H1 (cell line): ENCODE measurements around the gene SLC35B1. TPM values are rescaled to one million over a fixed set of nuclear protein-coding genes. Genes with fewer than 3 reads are reported as not detected.

Experiments used
- BCL11A ChIP-seq, 2 experiments: IDR thresholded peaks; one replicate each; pipeline ENCODE4 v1.6.1; 2011; ENCODE audit warnings: low read depth in 2 of 2, low read length in 2 of 2, mild to moderate bottlenecking in 2 of 2
- BRCA1 ChIP-seq: IDR thresholded peaks from 2 replicates; pipeline ENCODE4 v1.6.1; 2012; ENCODE audit warnings: low read depth, low read length, improper control_type of control experiment
- CBX5 ChIP-seq: fragments of 300-800, 300-1000 bp; sonication (generic); IDR thresholded peaks from 2 replicates; pipeline ENCODE4 v1.7.1; 2016; ENCODE audit warnings: antibody characterized with exemption, low read length, low read depth
- CTBP2 ChIP-seq: IDR thresholded peaks from 2 replicates; pipeline ENCODE4 v1.7.0; 2011; ENCODE audit warnings: borderline replicate concordance, mild to moderate bottlenecking, moderate library complexity, mixed read lengths, low read length; ENCODE audit not compliant: insufficient read depth, insufficient read length
- GTF2F1 ChIP-seq: IDR thresholded peaks from 2 replicates; pipeline ENCODE4 v1.6.1; 2012; ENCODE audit warnings: low read depth, low read length, improper control_type of control experiment, borderline replicate concordance
- HDAC2 ChIP-seq, 2 experiments: fragments of 300-600 bp in 1 of 2; sonication (generic) in 1 of 2; IDR thresholded peaks; 2 replicates each; pipeline ENCODE4 v1.6.1; 2011 to 2012; ENCODE audit warnings: low read depth in 2 of 2, low read length in 2 of 2, mild to moderate bottlenecking in 2 of 2, moderate library complexity in 2 of 2, borderline replicate concordance in 1 of 2, inconsistent platforms in 1 of 2
- KDM1A ChIP-seq: fragments of 200-600, 300-600 bp; sonication (generic); IDR thresholded peaks from 2 replicates; pipeline ENCODE4 v1.7.1; 2016; ENCODE audit warnings: mild to moderate bottlenecking, low read length, borderline replicate concordance
- KDM4A ChIP-seq: IDR thresholded peaks from one replicate; pipeline ENCODE4 v1.7.1; 2012; ENCODE audit warnings: low read depth, mild to moderate bottlenecking, moderate library complexity, low read length, inconsistent platforms; ENCODE audit not compliant: severe bottlenecking
- MAFK ChIP-seq: IDR thresholded peaks from 2 replicates; pipeline ENCODE4 v1.6.1; 2012; ENCODE audit warnings: low read depth, mild to moderate bottlenecking, improper control_type of control experiment, low read length
- NRF1 ChIP-seq: IDR thresholded peaks from 2 replicates; pipeline ENCODE4 v1.6.1; 2011; ENCODE audit warnings: mild to moderate bottlenecking, low read depth, low read length, improper control_type of control experiment
- POLR2A ChIP-seq, 2 experiments: IDR thresholded peaks; 1 replicate in 1 of 2; 2 replicates in 1 of 2; pipeline ENCODE4 v1.6.1; 2011; ENCODE audit warnings: low read depth in 2 of 2, low read length in 2 of 2, mild to moderate bottlenecking in 2 of 2; ENCODE audit errors: control extremely low read depth in 1 of 2
- POLR2AphosphoS5 ChIP-seq: IDR thresholded peaks from 2 replicates; pipeline ENCODE4 v1.6.1; 2011; ENCODE audit warnings: low read depth, low read length
- RNF2 ChIP-seq: fragments of 200-900, 300-1000 bp; sonication (generic); IDR thresholded peaks from 2 replicates; pipeline ENCODE4 v1.7.1; 2016; ENCODE audit warnings: borderline replicate concordance, low read depth, mild to moderate bottlenecking, antibody characterized with exemption, low read length; ENCODE audit not compliant: poor library complexity, severe bottlenecking; ENCODE audit errors: missing control alignments
- SIX5 ChIP-seq: IDR thresholded peaks from 2 replicates; pipeline ENCODE4 v1.6.1; 2011; ENCODE audit warnings: mild to moderate bottlenecking, low read depth, low read length
- SP1 ChIP-seq: IDR thresholded peaks from 2 replicates; pipeline ENCODE4 v1.6.1; 2011; ENCODE audit warnings: low read depth, low read length
- SP2 ChIP-seq: IDR thresholded peaks from 2 replicates; pipeline ENCODE4 v1.6.1; 2012; ENCODE audit warnings: mild to moderate bottlenecking, low read length, inconsistent platforms
- SP4 ChIP-seq: IDR thresholded peaks from 2 replicates; pipeline ENCODE4 v1.6.1; 2012; ENCODE audit warnings: low read length, inconsistent platforms
- TAF1 ChIP-seq: IDR thresholded peaks from 2 replicates; pipeline ENCODE4 v1.6.1; 2011; ENCODE audit warnings: mild to moderate bottlenecking, low read depth, low read length
- TBP ChIP-seq: IDR thresholded peaks from 2 replicates; pipeline ENCODE4 v1.6.1; 2011; ENCODE audit warnings: low read depth, low read length, improper control_type of control experiment
- ZNF274 ChIP-seq: IDR thresholded peaks from 2 replicates; pipeline ENCODE4 v1.7.0; 2012; ENCODE audit warnings: low read length, borderline replicate concordance; ENCODE audit errors: extremely low read depth
- polyA plus RNA-seq, 7 experiments: library from polyadenylated mRNA; depleted of rRNA in 3 of 7; stranded (reverse) in 5 of 7; unstranded in 2 of 7; fragments of >200 nt in 5 of 7; fragments of 200-250 nt in 2 of 7; gene quantifications; 1 replicate in 5 of 7; 2 replicates in 1 of 7; 4 replicates in 1 of 7; pipeline versions ENCODE4 v1.2.1 to v1.2.3, GENCODE V29; 2011 to 2013; ENCODE audit warnings: missing spikeins in 2 of 7, mixed read lengths in 2 of 7
- total RNA-seq: library from RNA; stranded (reverse); fragmentation: NEBNext Ultra II Directional; extraction: Animal tissue kit (Norgen Biotek cat#: 25700); gene quantifications from 2 replicates; pipeline ENCODE4 v1.2.1, GENCODE V29; 2021
- TF ChIP-seq, protein P1 (sequence below): IDR thresholded peaks from 2 replicates; pipeline ENCODE4 v1.6.1; 2012; ENCODE audit warnings: low read length, inconsistent platforms
- TF ChIP-seq, protein P2 (sequence below): IDR thresholded peaks from 2 replicates; pipeline ENCODE4 v1.6.1; 2012; ENCODE audit warnings: inconsistent platforms

SLC35B1 gene
- total and polyA plus RNA-seq, 2 of the 8 experiments (the other 6 are each of a cell fraction or from before 2014, with no cell fraction given), result 56.5 to 87.7 TPM

DNA sequence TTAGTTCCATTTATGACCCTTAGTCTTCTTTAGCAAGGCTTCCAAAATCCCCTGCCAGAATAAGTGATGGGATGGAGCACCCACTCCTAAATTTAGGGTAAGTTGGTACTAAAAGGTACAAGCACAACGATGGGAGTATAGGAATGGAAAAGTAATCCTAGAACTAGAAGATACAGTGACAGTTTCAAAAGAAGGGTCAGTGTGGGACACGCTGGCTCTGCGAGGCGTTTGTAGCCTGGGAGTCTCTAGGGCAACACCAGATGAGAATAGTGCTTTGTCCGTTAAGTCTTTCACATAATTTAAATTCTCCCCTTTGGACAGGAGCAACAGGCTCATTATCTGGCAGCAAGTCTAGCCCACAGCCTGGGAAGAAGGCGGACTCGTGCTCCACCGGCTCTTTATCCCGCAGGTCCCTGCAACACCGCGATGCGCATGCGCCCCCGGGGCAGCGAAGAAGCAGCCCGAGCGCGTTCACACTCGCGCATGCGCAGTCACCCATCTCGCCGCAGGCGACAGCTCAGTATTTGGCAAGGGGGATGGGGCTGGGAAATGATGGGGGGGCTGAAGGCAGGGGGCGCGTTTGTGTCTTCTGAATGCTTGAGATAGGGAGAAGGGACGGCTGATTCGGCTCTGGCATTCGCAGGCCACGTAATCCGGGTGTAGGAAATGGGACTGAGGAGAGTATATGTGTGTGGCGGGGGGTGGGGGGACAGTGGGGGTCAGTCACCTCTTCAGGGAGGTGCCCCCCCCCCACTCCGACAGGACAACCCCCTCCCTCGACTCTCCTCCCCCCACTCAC, 30.4 kb downstream of the SLC35B1 start (continued):
- TF ChIP-seq TBP (peak; percentile 43; the same call in 1 of the 2 replicates), SP4 (peak; percentile 56; the same call in 1 of the 2 replicates), CTBP2 (no peak), NRF1 (peak; percentile 99), POLR2A (IDR thresholded peaks at IDR 0.05; ENCODE audit: control extremely low read depth in 1 of 2, low read depth in 2 of 2, low read length in 2 of 2) (peak; percentile 64 to 86), BRCA1 (no peak), SIX5 (no peak), RNF2 (no peak), BCL11A (IDR thresholded peaks at IDR 0.05; ENCODE audit: low read depth in 2 of 2, low read length in 2 of 2) (no peak), POLR2AphosphoS5 (peak; percentile 70), CBX5 (no peak), MAFK (no peak), ZNF274 (no peak), GTF2F1 (no peak), KDM1A (no peak), TAF1 (peak; percentile 55), SP2 (no peak), SP1 (no peak), KDM4A (peak; percentile 65), HDAC2 (IDR thresholded peaks at IDR 0.05; ENCODE audit: borderline replicate concordance in 1 of 2, low read depth in 2 of 2, low read length in 2 of 2) (no peak)
- TF ChIP-seq, protein P1, sequence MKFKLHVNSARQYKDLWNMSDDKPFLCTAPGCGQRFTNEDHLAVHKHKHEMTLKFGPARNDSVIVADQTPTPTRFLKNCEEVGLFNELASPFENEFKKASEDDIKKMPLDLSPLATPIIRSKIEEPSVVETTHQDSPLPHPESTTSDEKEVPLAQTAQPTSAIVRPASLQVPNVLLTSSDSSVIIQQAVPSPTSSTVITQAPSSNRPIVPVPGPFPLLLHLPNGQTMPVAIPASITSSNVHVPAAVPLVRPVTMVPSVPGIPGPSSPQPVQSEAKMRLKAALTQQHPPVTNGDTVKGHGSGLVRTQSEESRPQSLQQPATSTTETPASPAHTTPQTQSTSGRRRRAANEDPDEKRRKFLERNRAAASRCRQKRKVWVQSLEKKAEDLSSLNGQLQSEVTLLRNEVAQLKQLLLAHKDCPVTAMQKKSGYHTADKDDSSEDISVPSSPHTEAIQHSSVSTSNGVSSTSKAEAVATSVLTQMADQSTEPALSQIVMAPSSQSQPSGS, result no peak
- TF ChIP-seq, protein P2, sequence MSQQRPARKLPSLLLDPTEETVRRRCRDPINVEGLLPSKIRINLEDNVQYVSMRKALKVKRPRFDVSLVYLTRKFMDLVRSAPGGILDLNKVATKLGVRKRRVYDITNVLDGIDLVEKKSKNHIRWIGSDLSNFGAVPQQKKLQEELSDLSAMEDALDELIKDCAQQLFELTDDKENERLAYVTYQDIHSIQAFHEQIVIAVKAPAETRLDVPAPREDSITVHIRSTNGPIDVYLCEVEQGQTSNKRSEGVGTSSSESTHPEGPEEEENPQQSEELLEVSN, result no peak
